Ishikawa (cell line): ENCODE results near the gene ZYG11B.

ENCODE experiments used
- CEBPB ChIP-seq: IDR thresholded peaks from 2 replicates; pipeline ENCODE4 v1.6.1; 2012
- CREB1 ChIP-seq: IDR thresholded peaks from 2 replicates; pipeline ENCODE4 v1.6.1; 2012; ENCODE audit warnings: low read depth
- EGR1 ChIP-seq: IDR thresholded peaks from 2 replicates; pipeline ENCODE4 v1.6.1; 2012
- EP300 ChIP-seq: IDR thresholded peaks from 2 replicates; pipeline ENCODE4 v1.6.1; 2012; ENCODE audit warnings: borderline replicate concordance
- FOXM1 ChIP-seq: IDR thresholded peaks from 2 replicates; pipeline ENCODE4 v1.6.1; 2012; ENCODE audit warnings: low read depth, borderline replicate concordance
- NFIC ChIP-seq: IDR thresholded peaks from 2 replicates; pipeline ENCODE4 v1.6.1; 2012
- RAD21 ChIP-seq: IDR thresholded peaks from 2 replicates; pipeline ENCODE4 v1.6.1; 2012; ENCODE audit warnings: low read depth
- REST ChIP-seq: IDR thresholded peaks from 2 replicates; pipeline ENCODE4 v1.6.1; 2012; ENCODE audit warnings: low read depth, mild to moderate bottlenecking
- TAF1 ChIP-seq: IDR thresholded peaks from 2 replicates; pipeline ENCODE4 v1.6.1; 2012; ENCODE audit warnings: low read depth, mild to moderate bottlenecking
- TCF12 ChIP-seq: IDR thresholded peaks from 2 replicates; pipeline ENCODE4 v1.6.1; 2012; ENCODE audit warnings: low read depth
- TEAD4 ChIP-seq: IDR thresholded peaks from 2 replicates; pipeline ENCODE4 v1.6.1; 2012
- YY1 ChIP-seq: IDR thresholded peaks from 2 replicates; pipeline ENCODE4 v1.6.1; 2012; ENCODE audit warnings: low read depth
- ZBTB7A ChIP-seq: IDR thresholded peaks from 2 replicates; pipeline ENCODE4 v1.6.1; 2012; ENCODE audit warnings: low read depth
- TF ChIP-seq, protein P1 (sequence below): IDR thresholded peaks from 2 replicates; pipeline ENCODE4 v1.6.1; 2012
- TF ChIP-seq, protein P2 (sequence below): IDR thresholded peaks from 2 replicates; pipeline ENCODE4 v1.6.1; 2012

Gene ZYG11B

GRCh38 chr1:52683367-52683940 lies 42.8 kb upstream of the ZYG11B start:
- TF ChIP-seq TEAD4, result no peak
- no peak for TF ChIP-seq REST
- TF ChIP-seq RAD21, result no peak
- no peak for TF ChIP-seq CEBPB
- TF ChIP-seq TCF12, result no peak
- no peak for TF ChIP-seq ZBTB7A

GRCh38 chr1:52684545-52684944 lies 41.7 kb upstream of the ZYG11B start:
- TF ChIP-seq TEAD4, result no peak
- TF ChIP-seq EGR1, result no peak
- TF ChIP-seq NFIC, result no peak
- TF ChIP-seq YY1, result no peak
- no peak for TF ChIP-seq TCF12
- no peak for TF ChIP-seq FOXM1
- TF ChIP-seq TAF1, result no peak
- TF ChIP-seq RAD21, result no peak
- TF ChIP-seq REST, result no peak
- TF ChIP-seq, protein P1, sequence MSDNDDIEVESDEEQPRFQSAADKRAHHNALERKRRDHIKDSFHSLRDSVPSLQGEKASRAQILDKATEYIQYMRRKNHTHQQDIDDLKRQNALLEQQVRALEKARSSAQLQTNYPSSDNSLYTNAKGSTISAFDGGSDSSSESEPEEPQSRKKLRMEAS, result no peak
- no peak for TF ChIP-seq CREB1
- TF ChIP-seq EP300, result no peak
- no peak for TF ChIP-seq ZBTB7A
- TF ChIP-seq, protein P2, sequence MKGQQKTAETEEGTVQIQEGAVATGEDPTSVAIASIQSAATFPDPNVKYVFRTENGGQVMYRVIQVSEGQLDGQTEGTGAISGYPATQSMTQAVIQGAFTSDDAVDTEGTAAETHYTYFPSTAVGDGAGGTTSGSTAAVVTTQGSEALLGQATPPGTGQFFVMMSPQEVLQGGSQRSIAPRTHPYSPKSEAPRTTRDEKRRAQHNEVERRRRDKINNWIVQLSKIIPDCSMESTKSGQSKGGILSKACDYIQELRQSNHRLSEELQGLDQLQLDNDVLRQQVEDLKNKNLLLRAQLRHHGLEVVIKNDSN, result no peak
- TF ChIP-seq CEBPB, result no peak

DNA sequence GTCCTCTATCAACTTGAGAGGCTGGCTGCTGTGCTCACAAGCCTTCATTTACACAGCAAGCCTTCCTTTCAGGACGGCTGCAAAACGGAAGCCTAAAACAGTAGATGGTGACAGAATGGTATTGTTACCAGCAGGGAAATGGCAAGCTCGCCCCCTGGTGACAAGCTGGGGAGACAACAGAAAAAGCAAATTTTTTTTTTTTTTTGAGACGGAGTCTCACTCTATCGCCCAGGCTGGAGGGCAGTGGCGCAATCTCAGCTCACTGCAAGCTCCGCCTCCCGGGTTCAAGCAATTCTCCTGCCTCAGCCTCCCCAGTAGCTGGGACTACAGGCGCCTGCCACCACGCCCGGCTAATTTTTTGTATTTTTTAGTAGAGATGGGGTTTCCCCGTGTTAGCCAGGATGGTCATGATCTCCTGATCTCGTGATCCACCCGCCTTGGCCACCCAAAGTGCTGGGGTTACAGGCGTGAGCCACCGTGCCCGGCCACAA lies 39.9 kb upstream of the ZYG11B start:
- peak; percentile 81 for TF ChIP-seq RAD21

DNA sequence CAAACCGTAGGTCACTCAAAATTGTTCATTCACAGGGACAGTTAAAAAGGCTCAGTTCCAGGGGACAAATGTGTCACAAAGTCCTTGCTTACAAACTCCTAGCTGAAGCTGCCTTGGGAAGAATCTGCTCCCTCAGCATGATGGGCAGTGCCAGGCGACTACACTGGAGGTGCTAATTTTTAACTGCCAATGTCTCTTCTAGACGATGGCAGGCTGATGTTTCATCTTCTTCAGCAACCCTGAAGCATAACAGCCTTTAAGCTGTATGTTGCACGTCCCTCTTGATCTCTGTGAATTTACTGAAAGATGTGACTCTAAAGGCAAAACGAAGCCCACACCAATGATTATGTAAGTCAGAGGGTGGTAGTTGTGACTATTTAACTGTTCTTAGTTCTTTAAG lies 39.4 kb upstream of the ZYG11B start:
- TF ChIP-seq RAD21, result no peak
- no peak for TF ChIP-seq CEBPB
- TF ChIP-seq TAF1, result no peak
- no peak for TF ChIP-seq TCF12
- TF ChIP-seq, protein P2, result no peak

DNA sequence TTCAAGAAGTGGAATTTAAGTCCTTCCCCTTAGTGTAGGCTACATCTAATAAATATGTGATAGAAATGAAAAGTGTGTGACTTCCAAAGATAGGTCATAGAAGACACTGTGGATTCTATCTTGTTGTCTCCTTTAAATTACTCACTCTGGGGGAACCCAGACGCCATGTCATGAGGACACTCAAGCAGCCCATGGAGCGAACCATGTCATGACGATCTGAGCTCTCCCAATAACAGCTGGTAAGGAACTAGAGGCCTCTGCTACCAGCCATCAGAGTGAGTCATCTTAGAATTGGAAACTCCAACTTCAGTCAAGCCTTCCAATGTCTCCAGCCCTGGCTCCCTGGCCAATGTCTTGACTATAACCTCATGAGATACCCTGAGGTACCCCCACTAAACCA lies 34.4 kb upstream of the ZYG11B start:
- TF ChIP-seq RAD21, result no peak
- no peak for TF ChIP-seq EP300
- TF ChIP-seq NFIC, result no peak
- no peak for TF ChIP-seq TCF12
- TF ChIP-seq, protein P1, result no peak
- no peak for TF ChIP-seq ZBTB7A
- TF ChIP-seq, protein P2, result no peak
- no peak for TF ChIP-seq REST
- no peak for TF ChIP-seq FOXM1
- no peak for TF ChIP-seq CEBPB
- TF ChIP-seq YY1, result no peak
- TF ChIP-seq TAF1, result no peak
- TF ChIP-seq EGR1, result no peak
- TF ChIP-seq CREB1, result no peak
